NAMALWA (cell line): ENCODE results near the gene ABHD16A.

Source experiments
- DNase-seq: peaks from one replicate; pipeline ENCODE4 v3.0.0-alpha.2; 2015; ENCODE audit warnings: low spot score

Gene ABHD16A

GRCh38 chr6:31702819-31703716, at the start of gene ABHD16A:
TSS of gene ABHD16A (minus strand) at chr6:31703324. CDS start at chr6:31703281, 43 bp downstream.
- DNase-seq = peak; percentile 98

- no peak for DNase-seq
Observed at GRCh38 chr6:31752739-31753319, 49.7 kb upstream of the ABHD16A start.

- DNase-seq = no peak
Observed at GRCh38 chr6:31750411-31751022, 47.4 kb upstream of the ABHD16A start.

GRCh38 chr6:31749301-31750036, 46.3 kb upstream of the ABHD16A start:
- no peak for DNase-seq

GRCh38 chr6:31744422-31744821, 41.3 kb upstream of the ABHD16A start:
- no peak for DNase-seq

- no peak for DNase-seq
Observed at GRCh38 chr6:31742894-31743293, 39.8 kb upstream of the ABHD16A start.

GRCh38 chr6:31741815-31742214, 38.7 kb upstream of the ABHD16A start:
- DNase-seq = no peak

- DNase-seq = peak; percentile 76
Observed at GRCh38 chr6:31740397-31741223, 37.5 kb upstream of the ABHD16A start.

GRCh38 chr6:31739639-31740396, 36.7 kb upstream of the ABHD16A start, which contains the start of gene MSH5:
TSS of gene MSH5 (plus strand) at chr6:31740005. CDS start at chr6:31740467, 462 bp downstream.
- DNase-seq = peak; percentile 99

GRCh38 chr6:31737991-31738979, 35.2 kb upstream of the ABHD16A start:
- DNase-seq = peak; percentile 89

- DNase-seq = no peak
Observed at GRCh38 chr6:31737315-31737990, 34.3 kb upstream of the ABHD16A start.

GRCh38 chr6:31736768-31737314, 33.7 kb upstream of the ABHD16A start:
- DNase-seq = no peak

GRCh38 chr6:31736021-31736767, 33.1 kb upstream of the ABHD16A start, which contains the start of gene CLIC1:
TSS of gene CLIC1 (minus strand) at chr6:31736530. CDS start at chr6:31736300, 230 bp downstream.
- DNase-seq = peak; percentile 82

GRCh38 chr6:31734821-31735406, 31.8 kb upstream of the ABHD16A start:
- peak; percentile 63 for DNase-seq

GRCh38 chr6:31734247-31734820, 31.2 kb upstream of the ABHD16A start:
- no peak for DNase-seq

- no peak for DNase-seq
Observed at GRCh38 chr6:31733734-31734133, 30.6 kb upstream of the ABHD16A start.

- DNase-seq = no peak
Observed at GRCh38 chr6:31732029-31732428, 28.9 kb upstream of the ABHD16A start.
